SU-DHL-6 (cell line): ENCODE measurements around the gene PTTG1IP.

Source experiments
- H2AFZ ChIP-seq: fragments of 200-600 bp; sonication (generic); 2 replicates; pipeline ENCODE4 v1.6.1; 2014; ENCODE audit warnings: low read depth, mild to moderate bottlenecking, moderate library complexity, mixed read lengths, antibody characterized with exemption, low read length; ENCODE audit not compliant: severe bottlenecking
- H3F3A ChIP-seq: fragments of 200-600 bp; shearing (Covaris generic); 2 replicates; pipeline ENCODE4 v1.6.0; 2016; ENCODE audit warnings: antibody characterized with exemption, mild to moderate bottlenecking; ENCODE audit not compliant: insufficient read depth
- H3K27ac ChIP-seq: fragments of 200-600 bp; sonication (generic); 2 replicates; pipeline ENCODE4 v1.5.1; 2016; ENCODE audit warnings: low read depth, mild to moderate bottlenecking, low read length, moderate library complexity, mixed read lengths
- H3K27me3 ChIP-seq: fragments of 200-600 bp; sonication (generic), shearing (Covaris generic); 2 replicates; pipeline ENCODE4 v1.6.0; 2014; ENCODE audit warnings: mild to moderate bottlenecking, low read length
- H3K36me3 ChIP-seq: fragments of 200-600 bp; sonication (generic); 2 replicates; pipeline ENCODE4 v1.6.1; 2014; ENCODE audit warnings: mild to moderate bottlenecking, low read length, mixed read lengths
- H3K4me2 ChIP-seq: fragments of 300-600, 200-600 bp; shearing (Covaris generic), sonication (generic); 2 replicates; pipeline ENCODE4 v1.6.0; 2014; ENCODE audit warnings: low read length, low read depth, mild to moderate bottlenecking; ENCODE audit not compliant: poor library complexity, severe bottlenecking
- H3K4me3 ChIP-seq: fragments of 200-600 bp; sonication (generic); 2 replicates; pipeline ENCODE4 v1.5.1; 2014; ENCODE audit warnings: antibody characterized with exemption, low read length, mild to moderate bottlenecking, mixed read lengths; ENCODE audit not compliant: insufficient read depth, poor library complexity, severe bottlenecking
- H3K79me2 ChIP-seq: fragments of 200-600 bp; sonication (generic); 2 replicates; pipeline ENCODE4 v1.6.1; 2014; ENCODE audit warnings: mild to moderate bottlenecking, low read length, moderate library complexity; ENCODE audit not compliant: insufficient read depth
- H3K9ac ChIP-seq: fragments of 200-600 bp; sonication (generic); 2 replicates; pipeline ENCODE4 v1.7.0; 2014; ENCODE audit warnings: mild to moderate bottlenecking, low read length
- H3K9me2 ChIP-seq: fragments of 200-600 bp; sonication (generic); replicated peaks from 2 replicates; pipeline ENCODE4 v1.6.1; 2014; ENCODE audit warnings: low read length; ENCODE audit not compliant: insufficient read depth
- H3K9me3 ChIP-seq: fragments of 200-600 bp; sonication (generic); 2 replicates; pipeline ENCODE4 v1.6.1; 2014; ENCODE audit warnings: low read length, mixed read lengths; ENCODE audit not compliant: insufficient read depth
- H4K20me1 ChIP-seq: fragments of 200-600 bp; sonication (generic); 2 replicates; pipeline ENCODE4 v1.6.1; 2014; ENCODE audit warnings: low read depth, mild to moderate bottlenecking, antibody characterized with exemption, low read length, moderate library complexity, mixed read lengths
- EZH2phosphoT487 ChIP-seq: fragments of 200-600 bp; sonication (generic), shearing (Covaris generic); conservative IDR thresholded peaks from 2 replicates; pipeline ENCODE4 v1.6.1; 2018; ENCODE audit warnings: mild to moderate bottlenecking, antibody characterized with exemption, low read length, moderate library complexity, mixed read lengths
- TF ChIP-seq, protein P1 (sequence below): fragments of 200-600 bp; sonication (generic); IDR thresholded peaks from one replicate; pipeline ENCODE4 v1.5.1; 2017; ENCODE audit warnings: antibody characterized with exemption, mild to moderate bottlenecking, low read length, moderate library complexity; ENCODE audit not compliant: insufficient read depth, poor library complexity, severe bottlenecking

Gene PTTG1IP

GRCh38 chr21:44846224-44846484 lies 27.3 kb downstream of the PTTG1IP start:
- Histone ChIP-seq H2AFZ (no peak overlapping the region), H3K4me3 (no peak overlapping the region), H3K9me2 (no peaks in the 10 kb centered on the region), H3K9me3 (no peaks in the 10 kb centered on the region), H4K20me1 (no peaks in the 10 kb centered on the region), H3K4me2 (no peak overlapping the region), H3K79me2 (no peaks in the 10 kb centered on the region), H3F3A (no peaks in the 10 kb centered on the region), H3K27me3 (no peaks in the 10 kb centered on the region), H3K27ac (no peak overlapping the region), H3K36me3 (peaks cover 5% of the 10 kb centered on the region; the same call in 1 of the 2 replicates), H3K9ac (no peak overlapping the region)
- TF ChIP-seq EZH2phosphoT487, result no peak
- TF ChIP-seq, protein P1, sequence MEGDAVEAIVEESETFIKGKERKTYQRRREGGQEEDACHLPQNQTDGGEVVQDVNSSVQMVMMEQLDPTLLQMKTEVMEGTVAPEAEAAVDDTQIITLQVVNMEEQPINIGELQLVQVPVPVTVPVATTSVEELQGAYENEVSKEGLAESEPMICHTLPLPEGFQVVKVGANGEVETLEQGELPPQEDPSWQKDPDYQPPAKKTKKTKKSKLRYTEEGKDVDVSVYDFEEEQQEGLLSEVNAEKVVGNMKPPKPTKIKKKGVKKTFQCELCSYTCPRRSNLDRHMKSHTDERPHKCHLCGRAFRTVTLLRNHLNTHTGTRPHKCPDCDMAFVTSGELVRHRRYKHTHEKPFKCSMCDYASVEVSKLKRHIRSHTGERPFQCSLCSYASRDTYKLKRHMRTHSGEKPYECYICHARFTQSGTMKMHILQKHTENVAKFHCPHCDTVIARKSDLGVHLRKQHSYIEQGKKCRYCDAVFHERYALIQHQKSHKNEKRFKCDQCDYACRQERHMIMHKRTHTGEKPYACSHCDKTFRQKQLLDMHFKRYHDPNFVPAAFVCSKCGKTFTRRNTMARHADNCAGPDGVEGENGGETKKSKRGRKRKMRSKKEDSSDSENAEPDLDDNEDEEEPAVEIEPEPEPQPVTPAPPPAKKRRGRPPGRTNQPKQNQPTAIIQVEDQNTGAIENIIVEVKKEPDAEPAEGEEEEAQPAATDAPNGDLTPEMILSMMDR, result no peak

DNA sequence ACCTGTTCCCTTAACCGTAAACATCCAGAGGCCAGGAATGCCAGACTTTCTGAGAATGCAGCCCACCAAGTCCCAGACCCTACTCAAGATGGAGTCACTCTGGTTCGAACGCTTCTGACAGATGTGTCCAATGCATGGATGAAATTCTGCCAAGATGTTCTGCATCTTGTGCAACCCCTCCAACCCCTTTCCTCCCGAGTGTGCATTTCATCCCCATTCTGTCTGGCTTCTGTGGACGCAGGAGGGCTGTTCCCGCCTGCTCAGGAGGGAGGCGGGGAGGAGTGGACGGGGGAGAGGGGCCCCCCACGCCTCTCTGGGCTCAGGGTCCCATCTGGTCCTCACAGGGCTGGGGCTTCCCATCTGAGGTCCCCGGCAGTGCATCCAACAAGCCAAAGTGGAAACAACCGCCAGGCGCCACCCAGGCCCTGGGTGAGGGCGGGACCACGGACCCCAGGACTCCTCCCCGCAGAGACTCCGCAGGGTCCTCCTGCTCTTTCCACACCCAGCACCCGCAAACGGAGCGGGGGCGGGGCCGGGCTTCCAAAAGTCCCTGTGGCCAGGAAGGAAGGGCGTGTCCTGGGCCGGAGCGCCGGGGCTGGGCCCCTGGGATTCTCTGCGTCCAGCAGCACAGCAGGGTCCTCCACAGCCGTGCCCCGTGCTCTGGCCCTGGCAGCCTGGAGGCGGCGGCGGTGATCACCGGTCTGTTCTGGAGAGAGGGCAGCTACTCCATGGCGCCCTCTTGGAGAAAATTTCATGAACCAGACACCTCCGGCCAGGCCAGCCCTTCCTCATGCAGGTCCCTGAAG lies 27.9 kb downstream of the PTTG1IP start:
- no peak overlapping the region for H3K9ac ChIP-seq
- H3K4me2 ChIP-seq, result no peak overlapping the region
- H3K4me3 ChIP-seq, result no peak overlapping the region
- no peak overlapping the region for H2AFZ ChIP-seq
- no peaks in the 10 kb centered on the region for H3K9me3 ChIP-seq
- H3K27me3 ChIP-seq, result no peaks in the 10 kb centered on the region
- no peaks in the 10 kb centered on the region for H3F3A ChIP-seq
- no peaks in the 10 kb centered on the region for H3K36me3 ChIP-seq
- no peaks in the 10 kb centered on the region for H3K9me2 ChIP-seq
- H4K20me1 ChIP-seq, result no peaks in the 10 kb centered on the region
- H3K27ac ChIP-seq, result no peak overlapping the region
- no peaks in the 10 kb centered on the region for H3K79me2 ChIP-seq
- TF ChIP-seq EZH2phosphoT487, result no peak
- TF ChIP-seq, protein P1, result no peak

- H3K27ac ChIP-seq, result no peak overlapping the region
These were observed 29.2 kb downstream of the PTTG1IP start for GRCh38 chr21:44844256-44844655.

More at GRCh38 chr21:44844256-44844655, 29.2 kb downstream of the PTTG1IP start:
- H3K27me3 ChIP-seq, result no peaks in the 10 kb centered on the region
- H2AFZ ChIP-seq, result no peak overlapping the region
- no peaks in the 10 kb centered on the region for H3K9me2 ChIP-seq
- H3K79me2 ChIP-seq, result no peaks in the 10 kb centered on the region
- no peak overlapping the region for H3K4me3 ChIP-seq
- H3K4me2 ChIP-seq, result no peak overlapping the region
- no peaks in the 10 kb centered on the region for H3F3A ChIP-seq
- TF ChIP-seq EZH2phosphoT487, result no peak
- TF ChIP-seq, protein P1, result no peak
- no peaks in the 10 kb centered on the region for H3K36me3 ChIP-seq
- H3K9me3 ChIP-seq, result no peaks in the 10 kb centered on the region
- H3K9ac ChIP-seq, result no peak overlapping the region
- no peaks in the 10 kb centered on the region for H4K20me1 ChIP-seq
